IMR-90 (cell line): ENCODE measurements around the gene USP17L27.
"Not testable (repeated sequence)": the region's sequence is repeated elsewhere in the genome, so short reads cannot be mapped to it uniquely, and the experiment has no call there.

Experiments
- MXI1 ChIP-seq: IDR thresholded peaks from 2 replicates; pipeline ENCODE4 v1.6.1; 2012; ENCODE audit warnings: low read depth, mild to moderate bottlenecking, low read length, moderate library complexity, borderline replicate concordance
- USF2 ChIP-seq: fragments of 150-350 bp; IDR thresholded peaks from 2 replicates; pipeline ENCODE4 v1.6.1; 2017; ENCODE audit warnings: mild to moderate bottlenecking, antibody characterized with exemption, low read length, low read depth
- TF ChIP-seq, protein P1 (sequence below): conservative IDR thresholded peaks from 2 replicates; pipeline ENCODE4 v1.5.1; 2012; ENCODE audit warnings: mild to moderate bottlenecking, low read depth, low read length, improper control_type of control experiment

GRCh38 chr4:9353338-9353737 is 9.4 kb downstream of the USP17L27 start, which contains the start of gene USP17L29:
- TF ChIP-seq, protein P1, sequence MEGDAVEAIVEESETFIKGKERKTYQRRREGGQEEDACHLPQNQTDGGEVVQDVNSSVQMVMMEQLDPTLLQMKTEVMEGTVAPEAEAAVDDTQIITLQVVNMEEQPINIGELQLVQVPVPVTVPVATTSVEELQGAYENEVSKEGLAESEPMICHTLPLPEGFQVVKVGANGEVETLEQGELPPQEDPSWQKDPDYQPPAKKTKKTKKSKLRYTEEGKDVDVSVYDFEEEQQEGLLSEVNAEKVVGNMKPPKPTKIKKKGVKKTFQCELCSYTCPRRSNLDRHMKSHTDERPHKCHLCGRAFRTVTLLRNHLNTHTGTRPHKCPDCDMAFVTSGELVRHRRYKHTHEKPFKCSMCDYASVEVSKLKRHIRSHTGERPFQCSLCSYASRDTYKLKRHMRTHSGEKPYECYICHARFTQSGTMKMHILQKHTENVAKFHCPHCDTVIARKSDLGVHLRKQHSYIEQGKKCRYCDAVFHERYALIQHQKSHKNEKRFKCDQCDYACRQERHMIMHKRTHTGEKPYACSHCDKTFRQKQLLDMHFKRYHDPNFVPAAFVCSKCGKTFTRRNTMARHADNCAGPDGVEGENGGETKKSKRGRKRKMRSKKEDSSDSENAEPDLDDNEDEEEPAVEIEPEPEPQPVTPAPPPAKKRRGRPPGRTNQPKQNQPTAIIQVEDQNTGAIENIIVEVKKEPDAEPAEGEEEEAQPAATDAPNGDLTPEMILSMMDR: not testable (repeated sequence)
- TF ChIP-seq MXI1, USF2: not testable (repeated sequence)
